ENCODE data around the gene SETD7. TPM values are rescaled to one million over a fixed set of nuclear protein-coding genes. Genes with fewer than 3 reads are reported as not detected.

Gene SETD7
- total RNA-seq, 1 experiment from 2014 or later = 52.8 TPM

GRCh38 chr4:139522457-139522856 lies 33.6 kb downstream of the SETD7 start:
- no peaks in the 10 kb centered on the region for H3K9me3 ChIP-seq (ENCODE audit: low read depth, low read length, poor library complexity, severe bottlenecking)
- H3K36me3 ChIP-seq (ENCODE audit: insufficient read depth, low read length, poor library complexity, severe bottlenecking) = peaks cover 63% of the 10 kb centered on the region
- DNase-seq (ENCODE audit: low spot score) = no peak
- TF ChIP-seq CTCF (conservative IDR thresholded peaks at IDR 0.05; ENCODE audit: low read depth, low read length) (no peak), EZH2 (IDR thresholded peaks at IDR 0.05; ENCODE audit: borderline replicate concordance, low read depth, low read length, poor library complexity, severe bottlenecking) (no peak)
- peaks cover 5% of the 10 kb centered on the region for H3K4me1 ChIP-seq (ENCODE audit: insufficient read depth, low read length, poor library complexity, severe bottlenecking)
- H3K4me3 ChIP-seq (ENCODE audit: low read depth, low read length, poor library complexity, severe bottlenecking) = no peak overlapping the region
- intact Hi-C loops (cut with micrococcal nuclease; ENCODE audit: unreplicated experiment) = no loop called here
- BruUV-seq (replicated peaks) = no TSS peak
- ChIA-PET POLR2A (ENCODE audit: low non-redundant PET) (interaction anchor here (0.5 kb wide), 1 partner anchor 111 kb away, joined by 3 read pairs; no protein-coding TSS in a partner anchor), CTCF (interaction anchor here (0.5 to 0.6 kb wide), 2 partner anchors 9 to 56 kb away, joined by 4 to 5 read pairs; no protein-coding TSS in a partner anchor)
- H3K27me3 ChIP-seq (replicated peaks; ENCODE audit: insufficient read depth, low read depth, low read length, poor library complexity) = no peaks in the 10 kb centered on the region
- no peak overlapping the region for H3K27ac ChIP-seq (ENCODE audit: low read depth, low read length, poor library complexity, severe bottlenecking)

- no peak overlapping the region for H3K27ac ChIP-seq (ENCODE audit: low read depth, low read length, poor library complexity, severe bottlenecking)
- H3K27me3 ChIP-seq (replicated peaks; ENCODE audit: insufficient read depth, low read depth, low read length, poor library complexity) = no peaks in the 10 kb centered on the region
- intact Hi-C loops (cut with micrococcal nuclease; ENCODE audit: unreplicated experiment) = no loop called here
- TF ChIP-seq EZH2 (IDR thresholded peaks at IDR 0.05; ENCODE audit: borderline replicate concordance, low read depth, low read length, poor library complexity, severe bottlenecking) = no peak
- no peak for TF ChIP-seq CTCF (conservative IDR thresholded peaks at IDR 0.05; ENCODE audit: low read depth, low read length)
- ChIA-PET CTCF (interaction anchor here (0.5 to 0.6 kb wide), 2 partner anchors 9 to 55 kb away, joined by 4 to 5 read pairs; no protein-coding TSS in a partner anchor), POLR2A (ENCODE audit: low non-redundant PET) (no interaction called here)
- peaks cover 63% of the 10 kb centered on the region for H3K36me3 ChIP-seq (ENCODE audit: insufficient read depth, low read length, poor library complexity, severe bottlenecking)
- peaks cover 5% of the 10 kb centered on the region for H3K4me1 ChIP-seq (ENCODE audit: insufficient read depth, low read length, poor library complexity, severe bottlenecking)
- H3K4me3 ChIP-seq (ENCODE audit: low read depth, low read length, poor library complexity, severe bottlenecking) = no peak overlapping the region
- no peak for DNase-seq (ENCODE audit: low spot score)
- no peaks in the 10 kb centered on the region for H3K9me3 ChIP-seq (ENCODE audit: low read depth, low read length, poor library complexity, severe bottlenecking)
- no TSS peak for BruUV-seq (replicated peaks)
Observed at GRCh38 chr4:139521754-139522401, 34.1 kb downstream of the SETD7 start.

- intact Hi-C loops (cut with micrococcal nuclease; ENCODE audit: unreplicated experiment) = loop anchor here (10.0 kb wide), 1 partner anchor 331 kb away; no protein-coding TSS in a partner anchor
- Histone ChIP-seq H3K27ac (ENCODE audit: low read depth, low read length, poor library complexity, severe bottlenecking) (no peak overlapping the region), H3K27me3 (replicated peaks; ENCODE audit: insufficient read depth, low read depth, low read length, poor library complexity) (no peaks in the 10 kb centered on the region), H3K36me3 (ENCODE audit: insufficient read depth, low read length, poor library complexity, severe bottlenecking) (peaks cover 48% of the 10 kb centered on the region), H3K4me3 (ENCODE audit: low read depth, low read length, poor library complexity, severe bottlenecking) (no peak overlapping the region), H3K9me3 (ENCODE audit: low read depth, low read length, poor library complexity, severe bottlenecking) (no peaks in the 10 kb centered on the region), H3K4me1 (ENCODE audit: insufficient read depth, low read length, poor library complexity, severe bottlenecking) (peaks cover 7% of the 10 kb centered on the region)
- no peak for DNase-seq (ENCODE audit: low spot score)
- TF ChIP-seq CTCF (conservative IDR thresholded peaks at IDR 0.05; ENCODE audit: low read depth, low read length) (no peak), EZH2 (IDR thresholded peaks at IDR 0.05; ENCODE audit: borderline replicate concordance, low read depth, low read length, poor library complexity, severe bottlenecking) (no peak)
- BruUV-seq (replicated peaks) = no TSS peak
- POLR2A ChIA-PET (ENCODE audit: low non-redundant PET) = no interaction called here
- CTCF ChIA-PET = interaction anchor here (0.6 kb wide), 1 partner anchor 62 kb away, joined by 4 read pairs; no protein-coding TSS in a partner anchor
Observed at GRCh38 chr4:139515531-139515958, 40.5 kb downstream of the SETD7 start.

All from A673 (cell line).